ENCODE measurements around the gene FOCAD. TPM values are rescaled to one million over a fixed set of nuclear protein-coding genes. Genes with fewer than 3 reads are reported as not detected.
A peak's percentile ranks its signal among the peaks of the same experiment; 100 is the strongest.

FOCAD gene
- total RNA-seq, 2 donors from 2014 or later: 26.3 to 26.8 TPM

GRCh38 chr9:20837166-20837565 is 153.1 kb downstream of the FOCAD start:
- intact Hi-C loops (cut with DNase I): no loop called here

GRCh38 chr9:20838218-20838617 is 154.2 kb downstream of the FOCAD start:
- no peak for DNase-seq (ENCODE audit: low spot score)
- intact Hi-C loops (cut with DNase I): no loop called here

More at GRCh38 chr9:20837166-20837565, 153.1 kb downstream of the FOCAD start:
- no peak for DNase-seq (ENCODE audit: low spot score)

- no peak for DNase-seq (ENCODE audit: low spot score)
- intact Hi-C loops (cut with DNase I): no loop called here
These were observed 160.9 kb downstream of the FOCAD start for GRCh38 chr9:20844916-20845315.

- intact Hi-C loops (cut with DNase I): no loop called here
- DNase-seq (ENCODE audit: low spot score): no peak
These were observed 164.4 kb downstream of the FOCAD start for GRCh38 chr9:20848490-20848889.

GRCh38 chr9:20853866-20854265 is 169.8 kb downstream of the FOCAD start:
- intact Hi-C loops (cut with DNase I): no loop called here
- no peak for DNase-seq (ENCODE audit: low spot score)

GRCh38 chr9:20854444-20854843 is 170.4 kb downstream of the FOCAD start:
- intact Hi-C loops (cut with DNase I): no loop called here
- no peak for DNase-seq (ENCODE audit: low spot score)

- intact Hi-C loops (cut with DNase I): no loop called here
These were observed 179.9 kb downstream of the FOCAD start for GRCh38 chr9:20863945-20864344.

GRCh38 chr9:20865347-20865746 is 181.3 kb downstream of the FOCAD start:
- intact Hi-C loops (cut with DNase I): no loop called here
- no peak for DNase-seq (ENCODE audit: low spot score)

More at GRCh38 chr9:20863945-20864344, 179.9 kb downstream of the FOCAD start:
- DNase-seq (ENCODE audit: low spot score): no peak

GRCh38 chr9:20870115-20870514 is 186.1 kb downstream of the FOCAD start:
- intact Hi-C loops (cut with DNase I): no loop called here
- DNase-seq (ENCODE audit: low spot score): no peak

- intact Hi-C loops (cut with DNase I): no loop called here
- DNase-seq (ENCODE audit: low spot score): no peak
These were observed 188.4 kb downstream of the FOCAD start for GRCh38 chr9:20872340-20872977.

- intact Hi-C loops (cut with DNase I): no loop called here
- DNase-seq (ENCODE audit: low spot score): no peak
These were observed 189.3 kb downstream of the FOCAD start for GRCh38 chr9:20873240-20873865.

GRCh38 chr9:20880271-20880670 is 196.2 kb downstream of the FOCAD start:
- no peak for DNase-seq (ENCODE audit: low spot score)
- intact Hi-C loops (cut with DNase I): no loop called here

- no peak for DNase-seq (ENCODE audit: low spot score)
- intact Hi-C loops (cut with DNase I): no loop called here
These were observed 196.6 kb downstream of the FOCAD start for GRCh38 chr9:20880675-20881074.

GRCh38 chr9:20884985-20885593 is 201.0 kb downstream of the FOCAD start:
- intact Hi-C loops (cut with DNase I): no loop called here
- DNase-seq (ENCODE audit: low spot score): peak; percentile 84

GRCh38 chr9:20898885-20899554 is 215.0 kb downstream of the FOCAD start:
- intact Hi-C loops (cut with DNase I): no loop called here

GRCh38 chr9:20903212-20903611 is 219.2 kb downstream of the FOCAD start:
- DNase-seq (ENCODE audit: low spot score): no peak
- intact Hi-C loops (cut with DNase I): no loop called here

More at GRCh38 chr9:20898885-20899554, 215.0 kb downstream of the FOCAD start:
- no peak for DNase-seq (ENCODE audit: low spot score)

GRCh38 chr9:20904995-20905394 is 220.9 kb downstream of the FOCAD start:
- no peak for DNase-seq (ENCODE audit: low spot score)
- intact Hi-C loops (cut with DNase I): no loop called here

GRCh38 chr9:20906326-20906725 is 222.3 kb downstream of the FOCAD start:
- intact Hi-C loops (cut with DNase I): no loop called here
- no peak for DNase-seq (ENCODE audit: low spot score)

- no peak for DNase-seq (ENCODE audit: low spot score)
- intact Hi-C loops (cut with DNase I): no loop called here
These were observed 224.4 kb downstream of the FOCAD start for GRCh38 chr9:20908461-20908860.

- intact Hi-C loops (cut with DNase I): loop anchor here in 1 of 2 donors (2.0 kb wide), 1 partner anchor 56 kb away; no protein-coding TSS in a partner anchor
- no peak for DNase-seq (ENCODE audit: low spot score)
These were observed 230.5 kb downstream of the FOCAD start for GRCh38 chr9:20914556-20914955.
